HG03575 (cell line): ENCODE measurements around the gene ISG15.
"Not testable (repeated sequence)": the region's sequence is repeated elsewhere in the genome, so short reads cannot be mapped to it uniquely, and the experiment has no call there.

Source experiments
- ATAC-seq: cut with Tn5 transposase; IDR thresholded peaks from one replicate; pipeline ENCODE4 v1.9.1; 2021; ENCODE audit not compliant: unreplicated experiment, insufficient number of reproducible peaks, low FRiP score; ENCODE audit errors: extremely low read depth

Gene ISG15

GRCh38 chr1:1004780-1005697 is 8.3 kb upstream of the ISG15 start:
- ATAC-seq = no peak

- no peak for ATAC-seq
These were observed 7.5 kb upstream of the ISG15 start for GRCh38 chr1:1005774-1006304.

GRCh38 chr1:1006305-1007159 is 6.8 kb upstream of the ISG15 start:
- no peak for ATAC-seq

- not testable (repeated sequence) for ATAC-seq
These were observed 3.2 kb upstream of the ISG15 start for GRCh38 chr1:1010131-1010530.

GRCh38 chr1:1011396-1011949 is 1.8 kb upstream of the ISG15 start:
- ATAC-seq = no peak

- not testable (repeated sequence) for ATAC-seq
These were observed 577 bp upstream of the ISG15 start for GRCh38 chr1:1012736-1013104.

GRCh38 chr1:1013922-1014648 is 788 bp downstream of the ISG15 start:
- no peak for ATAC-seq

- no peak for ATAC-seq
These were observed 1.7 kb downstream of the ISG15 start for GRCh38 chr1:1014799-1015681.

GRCh38 chr1:1017397-1018320 is 4.4 kb downstream of the ISG15 start:
- not testable (repeated sequence) for ATAC-seq

- not testable (repeated sequence) for ATAC-seq
These were observed 5.0 kb downstream of the ISG15 start for GRCh38 chr1:1018321-1018685.

- no peak for ATAC-seq
These were observed 6.1 kb downstream of the ISG15 start for GRCh38 chr1:1019122-1019999.

- ATAC-seq = no peak
These were observed 6.7 kb downstream of the ISG15 start, which contains the start of gene AGRN for GRCh38 chr1:1020000-1020404. AGRN (plus strand) TSS chr1:1020120; CDS start chr1:1020173, 53 bp downstream.

GRCh38 chr1:1020415-1021009 is 7.2 kb downstream of the ISG15 start:
- no peak for ATAC-seq

- ATAC-seq = no peak
These were observed 8.0 kb downstream of the ISG15 start for GRCh38 chr1:1021010-1021919.

GRCh38 chr1:1021920-1022259 is 8.6 kb downstream of the ISG15 start:
- no peak for ATAC-seq
